NCI-H345 treated with DMSO at 0.1 percent for 48 hours (cell line): ENCODE results near the gene COX7B2.

Experiments
- DNase-seq: peaks from one replicate; lab custom pipeline; 2025; ENCODE audit not compliant: unreplicated experiment; lab: John Stamatoyannopoulos, UW

The COX7B2 gene

DNA sequence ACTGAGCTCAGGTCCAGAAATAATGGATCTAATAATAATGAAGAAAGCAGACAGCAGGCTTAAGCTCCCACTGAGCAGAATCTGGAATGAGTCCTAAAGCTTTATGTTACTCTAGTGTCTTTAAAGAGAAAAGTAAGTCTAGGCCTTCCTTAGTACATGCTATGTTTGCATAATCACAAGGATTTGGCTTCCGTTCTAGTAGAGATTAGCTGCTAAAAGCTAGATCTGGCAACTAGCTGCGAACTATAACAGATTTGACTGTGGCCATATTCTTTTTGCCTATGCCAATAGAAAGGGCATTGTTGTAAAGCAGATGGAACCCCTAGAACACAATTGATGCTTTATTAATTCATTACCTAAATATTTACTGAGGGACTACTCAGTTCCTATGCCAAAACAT, 19.0 kb downstream of the COX7B2 start:
- no peak for DNase-seq

GRCh38 chr4:46889410-46889809, 19.6 kb downstream of the COX7B2 start:
- no peak for DNase-seq

DNA sequence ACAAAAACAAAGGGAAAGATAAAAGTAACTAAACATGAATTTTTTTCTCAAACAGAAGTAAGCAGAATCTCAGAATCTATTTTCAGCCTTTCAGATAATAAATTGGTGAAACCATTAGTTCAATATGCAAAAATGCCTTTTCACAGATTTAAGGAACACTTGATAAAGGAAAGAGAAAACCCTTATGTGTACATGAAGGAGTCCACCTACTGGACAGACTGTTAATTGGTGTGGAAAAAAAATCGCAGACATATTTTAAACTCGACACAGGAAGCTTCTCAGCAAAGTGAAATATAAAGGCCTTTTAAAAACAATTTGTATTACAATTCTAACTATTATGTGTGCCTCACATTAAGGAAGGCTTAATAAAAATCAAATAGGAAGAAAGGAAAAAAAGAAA, 22.3 kb downstream of the COX7B2 start:
- no peak for DNase-seq

DNA sequence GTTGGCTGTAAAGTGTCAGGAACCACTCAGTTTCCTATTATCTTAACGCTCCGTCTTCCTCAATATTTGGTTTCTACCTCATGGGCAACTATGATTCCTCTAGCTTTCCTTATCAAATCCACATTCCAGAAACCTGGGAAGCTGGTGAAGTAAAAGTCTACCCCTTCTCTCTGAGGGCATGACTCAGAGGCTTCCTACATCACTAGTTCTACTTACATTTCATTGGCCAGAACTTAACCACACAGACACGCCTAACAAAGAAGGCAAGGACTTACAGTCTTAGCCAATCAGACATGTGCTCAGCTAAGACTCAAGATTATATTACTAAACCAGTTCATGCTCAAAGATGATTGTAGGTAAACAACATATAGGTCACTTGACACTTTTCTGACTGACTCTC, 30.4 kb downstream of the COX7B2 start:
- no peak for DNase-seq

GRCh38 chr4:46874811-46875210, 34.2 kb downstream of the COX7B2 start:
- DNase-seq: no peak

- DNase-seq: no peak
These were observed 38.6 kb downstream of the COX7B2 start for GRCh38 chr4:46870411-46870810.

DNA sequence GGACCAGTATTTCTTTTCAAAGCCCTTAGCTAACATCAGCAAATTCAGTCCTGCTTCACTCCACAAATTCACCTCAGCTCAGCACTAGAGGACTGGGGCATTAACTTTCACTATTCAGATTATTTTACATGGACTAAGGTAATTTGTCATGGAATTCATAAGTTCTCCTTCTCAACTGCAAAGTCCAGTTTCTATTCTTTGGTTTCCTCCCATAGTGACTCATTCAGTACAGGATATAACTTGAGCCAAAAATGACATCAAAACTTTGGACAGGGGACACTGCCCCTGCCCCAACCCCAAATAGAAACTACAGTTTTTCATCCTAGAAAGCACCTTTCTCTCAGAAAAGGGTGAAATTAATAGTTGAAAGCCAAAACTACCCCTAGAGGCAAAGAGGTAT, 52.7 kb downstream of the COX7B2 start:
- no peak for DNase-seq

- no peak for DNase-seq
These were observed 56.2 kb downstream of the COX7B2 start for GRCh38 chr4:46852800-46853199.

DNA sequence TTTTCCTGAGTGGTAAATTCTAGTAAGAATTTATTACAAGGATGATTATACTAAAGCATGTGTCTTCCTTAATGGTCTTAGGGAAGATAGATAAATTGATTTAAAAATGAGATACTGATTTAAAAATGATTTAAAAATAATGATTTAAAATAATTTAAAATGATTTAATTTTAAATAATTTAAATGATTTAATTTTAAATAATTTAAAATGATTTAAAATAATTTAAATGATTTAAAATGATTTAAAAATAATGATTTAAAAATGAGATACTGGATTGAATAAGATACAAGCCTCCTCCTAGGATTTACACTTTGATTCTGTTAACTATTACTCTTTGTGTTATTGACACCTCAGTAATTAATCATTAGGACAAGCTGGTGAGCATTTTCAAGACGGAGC, 59.0 kb downstream of the COX7B2 start:
- DNase-seq: no peak

DNA sequence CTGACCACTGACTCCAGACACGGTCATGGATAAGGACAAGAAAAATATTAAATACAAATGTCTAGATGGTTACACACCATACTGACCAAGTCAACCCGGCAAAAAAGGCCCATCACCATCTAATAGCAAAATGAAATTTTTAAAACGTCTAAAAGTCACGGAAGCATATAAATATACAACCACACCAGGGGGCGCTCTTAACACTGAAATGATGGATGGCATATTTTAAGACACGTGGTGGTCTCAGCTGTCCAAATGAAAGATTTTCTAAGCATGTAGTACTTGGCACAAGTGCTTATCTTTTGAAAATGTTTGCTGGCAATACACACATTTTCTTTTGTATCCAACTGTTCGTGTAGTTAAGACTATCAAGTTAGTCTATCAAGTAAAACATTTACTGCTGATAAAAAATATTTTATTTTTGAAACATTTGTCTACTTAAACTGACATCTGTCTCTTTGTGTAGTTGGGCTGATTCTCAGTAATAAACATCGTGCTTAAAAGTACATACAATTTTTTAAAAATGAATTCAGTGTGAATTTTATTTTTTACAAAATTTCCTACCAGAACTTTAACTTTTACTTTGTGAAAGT, 64.6 kb downstream of the COX7B2 start:
- no peak for DNase-seq

DNA sequence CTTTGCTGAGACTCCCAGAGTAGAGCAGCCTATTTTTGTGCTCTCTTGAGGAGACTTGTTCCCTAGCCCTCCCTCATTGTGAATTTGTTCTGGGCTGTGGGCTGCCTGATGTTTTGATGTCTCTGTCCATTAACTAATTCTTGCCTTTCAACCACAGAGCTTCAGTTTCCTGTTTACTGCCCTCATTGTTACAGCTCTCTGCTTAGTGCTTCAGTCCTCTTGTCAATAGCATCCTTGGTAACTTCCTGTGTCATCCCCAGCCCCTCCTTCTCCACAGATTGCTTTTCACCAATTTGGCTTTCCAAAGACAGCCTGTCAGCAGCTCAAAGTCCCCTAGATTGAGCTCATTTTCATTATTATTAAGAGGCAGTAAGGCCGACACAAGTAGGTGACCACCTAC, 69.9 kb downstream of the COX7B2 start:
- DNase-seq: no peak

DNA sequence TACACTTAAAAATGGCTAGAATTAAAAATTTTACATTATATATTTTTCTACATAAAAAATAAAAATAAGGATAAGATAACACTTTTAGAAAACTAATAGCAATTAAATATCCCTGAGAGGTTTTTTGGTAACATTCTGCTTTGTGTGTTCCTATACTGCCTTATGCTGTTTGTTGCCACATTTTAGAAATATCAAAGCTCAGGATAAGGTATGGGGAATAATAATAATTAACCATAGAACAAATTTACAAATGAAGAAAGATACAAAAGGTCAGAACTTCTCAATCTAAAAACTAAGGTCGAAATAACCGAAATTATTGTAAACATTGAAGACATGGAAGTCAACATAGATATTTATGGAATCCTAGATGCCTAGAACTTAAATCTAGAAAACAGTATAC, 71.4 kb downstream of the COX7B2 start:
- no peak for DNase-seq

- DNase-seq: no peak
These were observed 72.5 kb downstream of the COX7B2 start for GRCh38 chr4:46836584-46836983.

GRCh38 chr4:46830971-46831454, 78.0 kb downstream of the COX7B2 start:
- no peak for DNase-seq

DNA sequence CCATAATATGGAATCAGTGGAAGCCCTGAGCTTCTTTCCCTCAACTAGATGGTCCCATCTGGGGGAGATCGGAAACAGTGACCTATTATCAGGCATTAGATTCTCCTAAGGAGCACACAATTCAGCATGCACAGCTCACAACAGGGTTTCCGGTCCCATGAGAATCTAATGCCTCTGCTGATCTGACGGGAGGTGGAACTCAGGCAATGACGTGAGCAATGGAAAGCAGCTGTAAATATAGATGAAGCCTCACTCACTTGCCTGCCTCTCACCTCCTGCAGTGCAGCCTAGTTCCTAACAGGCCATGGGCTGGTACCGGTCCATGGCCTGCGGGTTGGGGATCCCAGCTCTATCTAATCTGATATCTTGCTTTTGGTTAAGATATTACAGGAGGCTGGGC, 88.9 kb downstream of the COX7B2 start:
- no peak for DNase-seq

DNA sequence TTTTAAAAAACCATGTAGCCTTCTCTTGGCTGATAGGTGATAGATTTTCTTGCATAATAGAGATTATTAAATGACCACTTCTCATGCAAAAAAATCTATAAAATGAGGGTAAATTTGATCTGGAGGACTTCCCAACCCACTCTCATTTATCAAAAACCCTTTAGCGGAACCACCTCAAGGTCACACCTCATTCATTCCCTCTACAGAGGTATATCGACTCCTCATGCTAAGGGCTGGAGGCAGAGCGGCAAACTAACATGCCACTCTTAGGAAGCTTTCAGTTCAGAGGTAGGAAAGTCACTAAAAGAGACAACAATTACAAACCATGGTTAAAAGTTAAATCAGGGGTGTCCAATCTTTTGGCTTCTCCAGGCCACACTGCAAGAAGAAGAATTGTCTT, 90.0 kb downstream of the COX7B2 start:
- DNase-seq: no peak

DNA sequence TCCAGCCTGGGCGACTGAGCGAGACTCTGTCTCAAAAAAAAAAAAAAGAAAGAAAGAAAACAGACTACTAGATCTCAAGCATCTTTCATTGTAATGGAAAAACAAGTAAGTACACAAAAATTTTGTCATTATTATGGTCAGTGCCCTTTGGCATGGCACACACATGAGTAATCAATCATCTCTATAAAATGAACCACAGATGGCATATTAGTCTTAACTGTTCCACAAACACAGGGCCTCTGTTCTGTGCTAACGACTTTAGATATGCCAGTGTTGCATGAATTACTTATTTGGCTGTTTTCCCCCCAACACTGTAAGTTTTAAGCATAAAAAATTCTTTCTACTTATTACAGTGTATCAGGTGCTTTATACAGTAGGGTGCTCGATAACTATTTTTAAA, 90.4 kb downstream of the COX7B2 start:
- DNase-seq: no peak

DNA sequence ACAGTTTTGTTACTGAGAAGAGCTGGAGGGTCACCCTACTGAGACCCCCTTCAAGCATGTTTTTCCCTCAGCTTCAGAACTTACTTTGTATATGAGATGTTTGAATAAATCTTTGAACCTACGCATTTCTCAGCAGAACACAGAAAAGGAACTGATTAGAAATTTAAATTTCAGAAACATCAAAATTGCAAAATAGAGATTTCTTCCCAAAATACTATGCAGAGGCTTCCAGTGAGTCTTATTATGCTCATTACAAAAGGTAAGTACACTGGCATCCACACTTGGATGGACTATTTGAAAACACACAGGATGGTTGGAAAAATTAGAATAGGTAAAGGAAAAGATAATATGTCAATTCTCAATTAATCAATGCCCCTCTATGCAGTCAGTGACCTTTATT, 91.2 kb downstream of the COX7B2 start:
- no peak for DNase-seq

DNA sequence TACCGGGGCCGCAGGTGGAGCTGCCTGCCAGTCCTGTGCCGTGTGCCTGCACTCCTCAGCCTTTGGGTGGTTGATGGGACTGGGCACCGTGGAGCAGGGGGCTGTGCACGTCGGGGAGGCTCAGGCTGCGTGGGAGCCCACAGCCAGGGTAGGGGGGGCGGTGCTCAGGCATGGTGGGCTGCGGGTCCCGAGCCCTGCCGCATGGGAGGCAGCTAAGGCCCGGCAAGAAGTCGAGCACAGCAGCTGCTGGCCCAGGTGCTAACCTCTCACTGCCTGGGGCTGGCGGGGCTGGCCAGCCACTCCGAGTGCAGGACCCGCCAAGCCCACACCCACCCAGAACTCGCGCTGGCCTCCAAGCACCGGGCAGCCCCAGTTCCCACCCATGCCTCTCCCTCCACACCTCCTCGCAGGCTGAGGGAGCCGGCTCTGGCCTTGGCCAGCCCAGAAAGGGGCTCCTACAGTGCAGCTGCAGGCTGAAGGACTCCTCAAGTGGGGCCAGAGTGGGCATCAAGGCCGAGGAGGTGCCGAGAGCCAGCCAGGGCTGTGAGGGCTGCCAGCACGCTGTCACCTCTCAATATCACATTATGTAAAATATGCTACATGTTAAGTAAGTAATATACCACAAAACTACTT, 104.1 kb downstream of the COX7B2 start:
- no peak for DNase-seq

GRCh38 chr4:46793036-46793435, 116.0 kb downstream of the COX7B2 start:
- no peak for DNase-seq

GRCh38 chr4:46781434-46782092, 127.5 kb downstream of the COX7B2 start:
- no peak for DNase-seq

DNA sequence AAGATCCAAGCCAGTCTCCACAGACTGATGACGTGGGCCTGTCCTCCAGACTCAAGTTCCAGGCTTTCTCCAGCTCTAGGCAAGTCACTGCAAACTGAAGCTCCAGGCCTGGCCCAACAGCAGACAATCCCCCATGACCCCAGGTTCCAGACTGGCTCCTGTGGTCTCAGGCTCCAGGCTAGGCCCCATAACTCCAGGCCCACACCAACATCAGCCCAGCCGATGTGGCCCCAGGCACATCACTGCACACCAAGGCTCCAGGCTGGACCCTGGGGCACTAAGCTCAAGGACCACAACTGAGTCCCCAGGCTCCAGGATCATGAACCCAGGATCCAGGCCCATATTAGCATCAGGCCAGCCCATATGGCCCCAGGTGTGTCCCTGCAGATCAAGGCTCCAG, 143.6 kb downstream of the COX7B2 start:
- no peak for DNase-seq

- no peak for DNase-seq
These were observed 179.0 kb downstream of the COX7B2 start for GRCh38 chr4:46730075-46730474.
